ENCODE measurements around the gene FOXG1.

DNA sequence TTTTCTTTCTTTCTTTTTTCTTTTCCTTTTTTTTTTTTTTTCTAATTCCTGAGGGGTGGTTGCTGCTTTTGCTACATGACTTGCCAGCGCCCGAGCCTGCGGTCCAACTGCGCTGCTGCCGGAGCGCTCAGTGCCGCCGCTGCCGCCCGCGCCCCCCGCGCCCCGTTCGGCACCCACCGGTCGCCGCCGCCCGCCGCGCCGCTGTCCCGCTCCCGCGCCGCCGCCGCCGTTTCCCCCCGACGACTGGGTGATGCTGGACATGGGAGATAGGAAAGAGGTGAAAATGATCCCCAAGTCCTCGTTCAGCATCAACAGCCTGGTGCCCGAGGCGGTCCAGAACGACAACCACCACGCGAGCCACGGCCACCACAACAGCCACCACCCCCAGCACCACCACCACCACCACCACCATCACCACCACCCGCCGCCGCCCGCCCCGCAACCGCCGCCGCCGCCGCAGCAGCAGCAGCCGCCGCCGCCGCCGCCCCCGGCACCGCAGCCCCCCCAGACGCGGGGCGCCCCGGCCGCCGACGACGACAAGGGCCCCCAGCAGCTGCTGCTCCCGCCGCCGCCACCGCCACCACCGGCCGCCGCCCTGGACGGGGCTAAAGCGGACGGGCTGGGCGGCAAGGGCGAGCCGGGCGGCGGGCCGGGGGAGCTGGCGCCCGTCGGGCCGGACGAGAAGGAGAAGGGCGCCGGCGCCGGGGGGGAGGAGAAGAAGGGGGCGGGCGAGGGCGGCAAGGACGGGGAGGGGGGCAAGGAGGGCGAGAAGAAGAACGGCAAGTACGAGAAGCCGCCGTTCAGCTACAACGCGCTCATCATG is 654 bp downstream of the FOXG1 start:
- TF ChIP-seq POLR2A (IDR thresholded peaks at IDR 0.05) (no peak), POLR2AphosphoS5 (IDR thresholded peaks at IDR 0.05) (no peak), EP300 (IDR thresholded peaks at IDR 0.05) (no peak)
- TF ChIP-seq, protein P1, sequence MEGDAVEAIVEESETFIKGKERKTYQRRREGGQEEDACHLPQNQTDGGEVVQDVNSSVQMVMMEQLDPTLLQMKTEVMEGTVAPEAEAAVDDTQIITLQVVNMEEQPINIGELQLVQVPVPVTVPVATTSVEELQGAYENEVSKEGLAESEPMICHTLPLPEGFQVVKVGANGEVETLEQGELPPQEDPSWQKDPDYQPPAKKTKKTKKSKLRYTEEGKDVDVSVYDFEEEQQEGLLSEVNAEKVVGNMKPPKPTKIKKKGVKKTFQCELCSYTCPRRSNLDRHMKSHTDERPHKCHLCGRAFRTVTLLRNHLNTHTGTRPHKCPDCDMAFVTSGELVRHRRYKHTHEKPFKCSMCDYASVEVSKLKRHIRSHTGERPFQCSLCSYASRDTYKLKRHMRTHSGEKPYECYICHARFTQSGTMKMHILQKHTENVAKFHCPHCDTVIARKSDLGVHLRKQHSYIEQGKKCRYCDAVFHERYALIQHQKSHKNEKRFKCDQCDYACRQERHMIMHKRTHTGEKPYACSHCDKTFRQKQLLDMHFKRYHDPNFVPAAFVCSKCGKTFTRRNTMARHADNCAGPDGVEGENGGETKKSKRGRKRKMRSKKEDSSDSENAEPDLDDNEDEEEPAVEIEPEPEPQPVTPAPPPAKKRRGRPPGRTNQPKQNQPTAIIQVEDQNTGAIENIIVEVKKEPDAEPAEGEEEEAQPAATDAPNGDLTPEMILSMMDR (IDR thresholded peaks at IDR 0.05) = no peak

Measured in gastroesophageal sphincter (tissue), 3 donors.